HFFc6 (cell line): Measurements from ENCODE around the gene RNF168. TPM values are rescaled to one million over a fixed set of nuclear protein-coding genes. Genes with fewer than 3 reads are reported as not detected.

ENCODE experiments used
- DNase-seq: peaks from one replicate; pipeline ENCODE4 v3.0.0-alpha.2; 2018
- H3K27ac Mint-ChIP-seq: 2 replicates; pipeline ENCODE4 v1.8.0; 2020; ENCODE audit warnings: mild to moderate bottlenecking, mixed read lengths
- H3K27me3 Mint-ChIP-seq: 2 replicates; pipeline ENCODE4 v1.8.0; 2021; ENCODE audit warnings: mild to moderate bottlenecking, moderate library complexity, mixed read lengths; ENCODE audit not compliant: insufficient read depth
- H3K36me3 Mint-ChIP-seq: 2 replicates; pipeline ENCODE4 v1.8.0; 2021; ENCODE audit warnings: low read depth, mixed read lengths
- H3K4me1 Mint-ChIP-seq: 2 replicates; pipeline ENCODE4 v1.8.0; 2020; ENCODE audit warnings: low read depth, mixed read lengths
- H3K4me3 Mint-ChIP-seq: 2 replicates; pipeline ENCODE4 v1.8.0; 2020; ENCODE audit warnings: mild to moderate bottlenecking, moderate library complexity, mixed read lengths
- H3K9me3 Mint-ChIP-seq: 2 replicates; pipeline ENCODE4 v1.8.0; 2020; ENCODE audit warnings: mild to moderate bottlenecking, mixed read lengths
- CTCF ChIP-seq: fragments of 200-600 bp; sonication (generic); IDR thresholded peaks from 2 replicates; pipeline ENCODE4 v1.5.0; 2021; ENCODE audit warnings: antibody characterized with exemption, mild to moderate bottlenecking
- total RNA-seq, 6 experiments: library from RNA; stranded (reverse); fragmentation: NEBNext Ultra II Directional; extraction: Animal tissue kit (Norgen Biotek cat#: 25700); gene quantifications; 2 replicates in 1 of 6; 3 replicates in 5 of 6; pipeline ENCODE4 v1.2.3, GENCODE V29; 2021

The RNF168 gene
- total RNA-seq, 6 experiments from 2014 or later = 11.6 to 16.5 (median 15.5) TPM

DNA sequence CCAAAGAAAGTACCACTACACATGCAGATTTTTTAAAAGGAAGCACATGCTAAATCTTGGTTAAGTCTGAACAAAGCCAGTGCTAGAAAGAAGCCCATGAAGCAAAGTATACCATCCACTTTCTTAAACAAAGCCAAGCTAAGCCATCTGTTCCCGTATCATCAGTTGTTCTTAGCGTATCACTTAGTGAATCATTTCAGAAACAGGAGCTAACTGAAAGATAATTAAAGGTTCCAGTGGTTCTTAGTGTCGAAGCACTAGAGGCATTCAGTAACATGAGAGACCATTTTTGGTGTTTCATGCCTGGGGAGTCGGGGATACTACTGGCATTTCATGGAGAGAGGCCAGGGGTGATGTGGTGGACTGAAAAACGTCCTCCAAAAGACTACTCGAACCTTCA, 84.2 kb downstream of the RNF168 start:
- no peaks in the 10 kb centered on the region for H3K9me3 Mint-ChIP-seq
- peaks cover 22% of the 10 kb centered on the region for H3K4me1 Mint-ChIP-seq
- TF ChIP-seq CTCF = no peak
- H3K27ac Mint-ChIP-seq = no peak overlapping the region
- no peaks in the 10 kb centered on the region for H3K27me3 Mint-ChIP-seq
- no peak overlapping the region for H3K4me3 Mint-ChIP-seq
- peaks cover 10% of the 10 kb centered on the region; the same call in 1 of the 2 replicates for H3K36me3 Mint-ChIP-seq
- no peak for DNase-seq

Other genes with a start within 250 kb of the RNF168 start
- 10 to 100 TPM; 77.2 to 83.0 (median 81.2) TPM for gene PCYT1A, start 216.0 kb downstream of the RNF168 start, total RNA-seq
- gene DYNLT2B, start 185.5 kb downstream of the RNF168 start, total RNA-seq = 10 to 100 TPM; 10.3 to 15.0 (median 13.3) TPM
- under 1 TPM in 4 of 6 experiments, not detected in 2; 0.14 to 0.89 (median 0.64) TPM for gene TM4SF19, start 165.4 kb downstream of the RNF168 start, total RNA-seq
- 10 to 100 TPM; 57.8 to 67.0 (median 62.2) TPM for gene UBXN7, start 71.3 kb downstream of the RNF168 start, total RNA-seq
- gene SMCO1, start 11.6 kb upstream of the RNF168 start, total RNA-seq = not detected
- gene WDR53, start 64.8 kb upstream of the RNF168 start, total RNA-seq = 10 to 100 TPM in 1 of 6 experiments, 1 to 10 TPM in 5; 6.6 to 10.2 (median 9.1) TPM
- 1 to 10 TPM; 7.0 to 9.5 (median 8.1) TPM for gene FBXO45, start 64.9 kb upstream of the RNF168 start, total RNA-seq
- gene NRROS, start 135.9 kb upstream of the RNF168 start, total RNA-seq = under 1 TPM in 5 of 6 experiments, not detected in 1; 0.07 to 0.23 (median 0.13) TPM
- 1 to 10 TPM; 1.9 to 2.6 (median 2.1) TPM for gene CEP19, start 208.5 kb upstream of the RNF168 start, total RNA-seq
- 10 to 100 TPM; 19.6 to 25.0 (median 24.2) TPM for gene PIGX, start 208.6 kb upstream of the RNF168 start, total RNA-seq
- 10 to 100 TPM; 63.9 to 78.0 (median 69.4) TPM for gene PAK2, start 236.1 kb upstream of the RNF168 start, total RNA-seq